Measurements from ENCODE around the gene RGS17.
"Not testable (repeated sequence)": the region's sequence is repeated elsewhere in the genome, so short reads cannot be mapped to it uniquely, and the experiment has no call there.

RGS17 gene

GRCh38 chr6:153032255-153032882 lies 98.7 kb downstream of the RGS17 start:
- peak; percentile 53 for DNase-seq (ENCODE audit: low spot score)

DNA sequence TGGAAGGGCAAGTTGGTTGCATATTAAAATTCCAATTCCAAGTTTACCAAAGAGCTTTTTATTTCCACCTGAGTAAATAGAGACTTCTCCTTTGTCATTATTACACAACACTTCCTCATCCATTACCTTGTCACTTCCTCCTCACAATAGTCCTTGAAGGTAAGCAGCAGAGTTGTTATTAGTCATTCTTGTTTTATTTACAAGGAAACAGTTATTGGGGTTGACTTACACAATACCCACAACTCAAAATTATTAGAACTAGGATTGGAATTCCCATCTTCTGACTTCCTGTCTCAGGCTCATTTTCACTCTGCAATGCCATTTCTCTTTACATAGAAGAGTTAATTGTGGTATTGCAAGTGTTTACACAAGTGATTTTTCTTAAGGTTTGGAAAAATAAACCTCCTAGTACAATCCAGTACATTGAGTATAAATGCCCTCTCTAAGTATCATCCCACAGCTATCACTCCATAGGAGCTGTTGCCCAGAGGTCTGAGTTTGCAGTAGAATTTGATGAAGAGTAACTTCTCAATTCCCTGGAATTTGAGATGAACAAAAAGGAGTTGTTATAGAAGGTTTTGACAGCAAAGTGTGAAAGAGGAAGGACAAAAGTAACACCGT lies 99.6 kb downstream of the RGS17 start:
- DNase-seq (ENCODE audit: low spot score), result no peak

GRCh38 chr6:153028963-153029362 lies 102.1 kb downstream of the RGS17 start:
- DNase-seq (ENCODE audit: low spot score), result no peak

GRCh38 chr6:153028286-153028685 lies 102.8 kb downstream of the RGS17 start:
- DNase-seq (ENCODE audit: low spot score), result no peak

DNA sequence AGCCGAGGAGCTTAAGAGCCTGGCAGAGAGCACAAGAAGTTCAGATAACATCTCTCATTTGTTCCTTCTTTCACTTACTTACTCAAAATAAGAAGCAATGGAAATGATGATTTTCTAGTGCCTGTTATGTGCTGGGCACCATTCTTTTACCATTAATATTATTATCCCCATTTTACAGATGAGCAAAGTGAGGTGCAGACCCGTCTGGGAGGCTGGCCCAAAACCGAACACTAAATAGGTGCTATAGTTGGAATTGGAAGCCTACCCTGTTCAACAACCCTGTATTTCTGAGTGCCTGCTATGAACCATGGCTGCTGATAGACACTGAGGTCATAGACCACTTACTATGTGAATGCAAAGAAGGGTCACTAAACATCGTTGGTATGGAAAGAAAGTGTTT lies 103.6 kb downstream of the RGS17 start:
- DNase-seq (ENCODE audit: low spot score), result no peak

DNA sequence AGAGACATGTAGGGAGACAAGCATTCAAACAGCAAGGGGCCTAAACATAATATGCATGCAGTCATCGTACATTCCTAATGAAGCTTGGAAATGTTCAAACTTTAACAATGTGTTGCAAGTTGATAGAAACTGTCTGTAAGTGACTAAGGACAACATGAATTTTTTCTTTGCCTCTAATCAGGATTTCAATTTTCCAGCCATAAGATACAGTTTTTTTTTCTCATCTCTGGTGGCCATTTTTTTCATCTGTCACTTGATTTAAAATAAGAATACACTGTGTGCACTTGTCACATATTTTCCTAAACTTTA lies 106.4 kb downstream of the RGS17 start:
- DNase-seq (ENCODE audit: low spot score), result no peak

- DNase-seq (ENCODE audit: low spot score), result peak; percentile 57
These were observed 106.9 kb downstream of the RGS17 start for GRCh38 chr6:153023977-153024708.

GRCh38 chr6:153018355-153018754 lies 112.7 kb downstream of the RGS17 start:
- no peak for DNase-seq (ENCODE audit: low spot score)

GRCh38 chr6:153016846-153017245 lies 114.2 kb downstream of the RGS17 start:
- DNase-seq (ENCODE audit: low spot score), result no peak

- DNase-seq (ENCODE audit: low spot score), result no peak
These were observed 115.9 kb downstream of the RGS17 start for GRCh38 chr6:153015094-153015640.

- DNase-seq (ENCODE audit: low spot score), result no peak
These were observed 117.6 kb downstream of the RGS17 start for GRCh38 chr6:153013438-153013837.

- DNase-seq (ENCODE audit: low spot score), result no peak
These were observed 118.2 kb downstream of the RGS17 start for GRCh38 chr6:153012856-153013255.

- no peak for DNase-seq (ENCODE audit: low spot score)
These were observed 127.8 kb downstream of the RGS17 start for GRCh38 chr6:153003366-153003690.

- DNase-seq (ENCODE audit: low spot score), result peak; percentile 97
These were observed 128.3 kb downstream of the RGS17 start, which contains the start of gene MTRF1L for GRCh38 chr6:153002613-153003365. Gene MTRF1L, minus strand, starts transcription at chr6:153002709. Its CDS starts 24 bp downstream, at chr6:153002685.

- DNase-seq (ENCODE audit: low spot score), result peak; percentile 10
These were observed 129.1 kb downstream of the RGS17 start for GRCh38 chr6:153001767-153002612.

- not testable (repeated sequence) for DNase-seq (ENCODE audit: low spot score)
These were observed 130.3 kb downstream of the RGS17 start for GRCh38 chr6:153000790-153001189.

DNA sequence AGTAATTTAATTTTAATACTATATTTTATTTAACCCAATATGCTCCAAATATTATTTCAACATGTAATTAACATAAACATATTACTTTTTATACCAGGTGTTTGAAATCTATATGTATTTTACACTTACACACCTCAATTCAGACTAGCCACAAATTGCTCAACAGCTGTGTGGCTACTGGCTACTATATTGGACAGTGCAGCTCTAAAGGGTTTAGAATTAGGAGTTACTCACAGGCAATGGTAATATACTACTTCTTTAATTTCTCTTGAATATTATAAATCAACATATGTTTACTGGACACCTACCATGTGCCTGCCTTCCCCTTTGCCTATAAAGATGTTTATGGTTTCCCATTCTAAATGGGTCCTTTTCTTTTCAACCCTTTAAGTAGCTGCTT lies 130.8 kb downstream of the RGS17 start:
- no peak for DNase-seq (ENCODE audit: low spot score)

DNA sequence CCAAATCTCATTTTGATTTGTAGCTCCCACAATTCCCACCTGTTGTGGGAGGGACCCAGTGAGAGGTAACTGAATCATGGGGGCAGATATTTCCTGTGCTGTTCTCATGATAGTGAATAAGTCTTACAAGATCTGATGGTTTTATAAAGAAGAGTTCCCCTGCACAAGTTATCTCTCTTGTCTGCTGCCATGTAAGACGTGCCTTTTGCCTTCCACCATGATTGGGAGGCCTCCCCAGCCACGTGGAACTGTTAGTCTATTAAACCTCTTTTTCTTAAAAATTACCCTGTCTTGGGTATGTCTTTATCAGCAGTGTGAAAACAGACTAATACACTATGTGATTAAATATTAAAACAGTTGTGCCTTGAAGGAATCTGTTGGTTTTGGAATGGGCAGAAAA lies 131.5 kb downstream of the RGS17 start:
- DNase-seq (ENCODE audit: low spot score), result not testable (repeated sequence)

- no peak for DNase-seq (ENCODE audit: low spot score)
These were observed 137.2 kb downstream of the RGS17 start for GRCh38 chr6:152993847-152994246.

DNA sequence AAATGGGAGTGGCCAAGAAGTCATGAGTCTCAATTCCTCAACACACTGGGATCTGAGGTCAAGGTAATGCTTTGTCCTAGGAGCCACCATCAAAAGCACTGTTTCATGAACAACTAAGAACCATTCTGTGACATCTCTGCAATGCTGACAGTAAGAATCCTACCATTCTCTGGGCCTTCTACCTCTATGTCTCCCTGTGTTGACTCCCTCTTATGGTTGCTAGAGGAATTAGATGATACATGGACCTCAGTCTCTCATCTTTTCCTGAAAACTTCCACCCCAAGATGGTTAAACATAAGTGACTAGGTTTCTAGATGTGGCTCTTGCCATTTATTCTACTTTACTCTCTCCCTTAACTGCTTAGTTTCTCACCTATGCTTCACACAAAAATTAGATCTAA lies 137.7 kb downstream of the RGS17 start:
- peak; percentile 7 for DNase-seq (ENCODE audit: low spot score)

GRCh38 chr6:152986978-152987377 lies 144.1 kb downstream of the RGS17 start:
- no peak for DNase-seq (ENCODE audit: low spot score)

DNA sequence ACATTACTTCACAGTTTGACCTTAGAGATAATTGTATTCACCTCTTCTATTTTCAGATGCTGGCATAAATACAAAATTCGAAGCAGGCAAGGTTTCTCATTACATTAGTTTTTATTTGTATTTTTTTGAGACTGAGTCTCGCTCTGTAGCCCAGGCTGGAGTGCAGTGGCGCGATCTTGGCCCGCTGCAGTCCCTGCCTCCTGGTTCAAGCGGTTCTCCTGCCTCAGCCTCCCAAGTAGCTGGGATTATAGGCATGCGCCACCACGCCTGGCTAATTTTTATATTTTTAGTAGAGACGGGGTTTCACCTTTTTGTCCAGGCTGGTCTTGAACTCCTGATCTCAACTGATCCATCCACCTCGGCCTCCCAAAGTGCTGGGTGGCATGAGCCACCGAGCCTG lies 145.8 kb downstream of the RGS17 start:
- not testable (repeated sequence) for DNase-seq (ENCODE audit: low spot score)

Data from AG08395 (cell line).